ENCODE data around the gene FBXL19. TPM values are rescaled to one million over a fixed set of nuclear protein-coding genes. Genes with fewer than 3 reads are reported as not detected.

FBXL19 gene
- total and polyA plus RNA-seq, 2 of the 13 experiments (the other 11 are each of a cell fraction or from before 2014, with no cell fraction given), result 6.0 to 13.7 TPM

DNA sequence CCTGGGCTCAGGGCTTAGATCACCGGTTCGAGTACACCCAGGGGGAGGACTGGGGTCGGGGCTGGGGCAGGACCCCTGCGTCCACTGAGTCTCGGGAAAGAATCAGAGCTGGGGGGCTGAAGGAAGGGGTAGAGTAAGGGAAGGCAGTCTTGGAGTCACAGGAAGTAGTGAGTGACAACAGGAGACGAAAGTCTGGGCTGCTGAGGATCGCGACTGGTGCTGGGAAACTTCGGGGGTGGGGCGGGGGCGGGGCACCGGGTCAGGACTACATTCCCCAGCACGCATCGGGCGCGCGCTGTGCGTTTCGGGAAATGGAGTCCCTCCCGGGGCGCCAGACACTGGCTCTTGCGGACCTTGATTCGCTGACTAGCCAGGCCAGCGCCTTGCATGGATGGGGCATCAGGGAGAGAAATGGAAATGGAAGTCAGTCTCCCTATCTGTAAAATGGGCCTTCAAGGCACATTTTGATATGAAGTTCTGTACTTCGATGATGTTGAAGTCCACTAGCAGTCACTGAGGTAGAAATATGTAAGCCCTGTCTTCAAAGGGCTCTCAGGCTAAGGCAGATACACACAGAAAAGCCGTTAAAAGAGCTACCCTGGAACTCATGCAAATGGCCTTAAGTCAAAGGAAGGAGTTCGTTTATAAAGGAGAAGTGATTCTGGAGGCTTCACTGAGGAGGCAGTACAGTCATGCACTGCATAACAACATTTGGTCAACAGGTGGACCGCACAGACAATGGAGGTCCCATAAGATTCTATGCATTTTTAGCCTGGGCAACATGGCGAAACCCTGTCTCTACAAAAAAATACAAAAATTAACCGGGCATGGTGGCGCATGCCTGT, 26.3 kb upstream of the FBXL19 start (continued):
- TF ChIP-seq, protein P1, sequence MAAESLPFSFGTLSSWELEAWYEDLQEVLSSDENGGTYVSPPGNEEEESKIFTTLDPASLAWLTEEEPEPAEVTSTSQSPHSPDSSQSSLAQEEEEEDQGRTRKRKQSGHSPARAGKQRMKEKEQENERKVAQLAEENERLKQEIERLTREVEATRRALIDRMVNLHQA (CRISPR knock-in tag; IDR thresholded peaks at IDR 0.05), result no peak
- TF ChIP-seq FOXP1 (IDR thresholded peaks at IDR 0.05) (no peak), FOXP1 (CRISPR knock-in tag; IDR thresholded peaks at IDR 0.05) (no peak), ZBTB7B (CRISPR knock-in tag; IDR thresholded peaks at IDR 0.05) (no peak; the same call in 1 of the 2 replicates), ADNP (CRISPR knock-in tag; IDR thresholded peaks at IDR 0.05) (peak; percentile 92), FOSL1 (CRISPR knock-in tag; IDR thresholded peaks at IDR 0.05; ENCODE audit: borderline replicate concordance) (no peak), ZNF292 (CRISPR knock-in tag; IDR thresholded peaks at IDR 0.05; ENCODE audit: borderline replicate concordance, low read depth) (no peak), ZNF572 (CRISPR knock-in tag; IDR thresholded peaks at IDR 0.05) (no peak), ZNF569 (CRISPR knock-in tag; IDR thresholded peaks at IDR 0.05; ENCODE audit: borderline replicate concordance) (no peak), POLR2A (IDR thresholded peaks at IDR 0.05; ENCODE audit: insufficient read depth in 1 of 2, low read depth in 2 of 2, low read length in 2 of 2) (peak in 1 of 2 experiments; percentile 48; a peak in 1 of 4 replicates), HCFC1 (IDR thresholded peaks at IDR 0.05; ENCODE audit: low read depth, low read length) (peak; percentile 99), TOE1 (CRISPR knock-in tag; IDR thresholded peaks at IDR 0.05) (no peak)
- TF ChIP-seq, protein P2, sequence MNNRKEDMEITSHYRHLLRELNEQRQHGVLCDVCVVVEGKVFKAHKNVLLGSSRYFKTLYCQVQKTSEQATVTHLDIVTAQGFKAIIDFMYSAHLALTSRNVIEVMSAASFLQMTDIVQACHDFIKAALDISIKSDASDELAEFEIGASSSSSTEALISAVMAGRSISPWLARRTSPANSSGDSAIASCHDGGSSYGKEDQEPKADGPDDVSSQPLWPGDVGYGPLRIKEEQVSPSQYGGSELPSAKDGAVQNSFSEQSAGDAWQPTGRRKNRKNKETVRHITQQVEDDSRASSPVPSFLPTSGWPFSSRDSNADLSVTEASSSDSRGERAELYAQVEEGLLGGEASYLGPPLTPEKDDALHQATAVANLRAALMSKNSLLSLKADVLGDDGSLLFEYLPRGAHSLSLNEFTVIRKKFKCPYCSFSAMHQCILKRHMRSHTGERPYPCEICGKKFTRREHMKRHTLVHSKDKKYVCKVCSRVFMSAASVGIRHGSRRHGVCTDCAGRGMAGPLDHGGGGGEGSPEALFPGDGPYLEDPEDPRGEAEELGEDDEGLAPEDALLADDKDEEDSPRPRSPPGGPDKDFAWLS (CRISPR knock-in tag; IDR thresholded peaks at IDR 0.05; ENCODE audit: borderline replicate concordance), result no peak
- TF ChIP-seq, protein P3, sequence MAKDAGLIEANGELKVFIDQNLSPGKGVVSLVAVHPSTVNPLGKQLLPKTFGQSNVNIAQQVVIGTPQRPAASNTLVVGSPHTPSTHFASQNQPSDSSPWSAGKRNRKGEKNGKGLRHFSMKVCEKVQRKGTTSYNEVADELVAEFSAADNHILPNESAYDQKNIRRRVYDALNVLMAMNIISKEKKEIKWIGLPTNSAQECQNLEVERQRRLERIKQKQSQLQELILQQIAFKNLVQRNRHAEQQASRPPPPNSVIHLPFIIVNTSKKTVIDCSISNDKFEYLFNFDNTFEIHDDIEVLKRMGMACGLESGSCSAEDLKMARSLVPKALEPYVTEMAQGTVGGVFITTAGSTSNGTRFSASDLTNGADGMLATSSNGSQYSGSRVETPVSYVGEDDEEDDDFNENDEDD (CRISPR knock-in tag; IDR thresholded peaks at IDR 0.05; ENCODE audit: borderline replicate concordance), result no peak; the same call in 1 of the 2 replicates
- TF ChIP-seq, protein P4, sequence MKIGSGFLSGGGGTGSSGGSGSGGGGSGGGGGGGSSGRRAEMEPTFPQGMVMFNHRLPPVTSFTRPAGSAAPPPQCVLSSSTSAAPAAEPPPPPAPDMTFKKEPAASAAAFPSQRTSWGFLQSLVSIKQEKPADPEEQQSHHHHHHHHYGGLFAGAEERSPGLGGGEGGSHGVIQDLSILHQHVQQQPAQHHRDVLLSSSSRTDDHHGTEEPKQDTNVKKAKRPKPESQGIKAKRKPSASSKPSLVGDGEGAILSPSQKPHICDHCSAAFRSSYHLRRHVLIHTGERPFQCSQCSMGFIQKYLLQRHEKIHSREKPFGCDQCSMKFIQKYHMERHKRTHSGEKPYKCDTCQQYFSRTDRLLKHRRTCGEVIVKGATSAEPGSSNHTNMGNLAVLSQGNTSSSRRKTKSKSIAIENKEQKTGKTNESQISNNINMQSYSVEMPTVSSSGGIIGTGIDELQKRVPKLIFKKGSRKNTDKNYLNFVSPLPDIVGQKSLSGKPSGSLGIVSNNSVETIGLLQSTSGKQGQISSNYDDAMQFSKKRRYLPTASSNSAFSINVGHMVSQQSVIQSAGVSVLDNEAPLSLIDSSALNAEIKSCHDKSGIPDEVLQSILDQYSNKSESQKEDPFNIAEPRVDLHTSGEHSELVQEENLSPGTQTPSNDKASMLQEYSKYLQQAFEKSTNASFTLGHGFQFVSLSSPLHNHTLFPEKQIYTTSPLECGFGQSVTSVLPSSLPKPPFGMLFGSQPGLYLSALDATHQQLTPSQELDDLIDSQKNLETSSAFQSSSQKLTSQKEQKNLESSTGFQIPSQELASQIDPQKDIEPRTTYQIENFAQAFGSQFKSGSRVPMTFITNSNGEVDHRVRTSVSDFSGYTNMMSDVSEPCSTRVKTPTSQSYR (CRISPR knock-in tag; IDR thresholded peaks at IDR 0.05; ENCODE audit: borderline replicate concordance), result peak; percentile 24; the same call in 1 of the 2 replicates
- TF ChIP-seq, protein P5, sequence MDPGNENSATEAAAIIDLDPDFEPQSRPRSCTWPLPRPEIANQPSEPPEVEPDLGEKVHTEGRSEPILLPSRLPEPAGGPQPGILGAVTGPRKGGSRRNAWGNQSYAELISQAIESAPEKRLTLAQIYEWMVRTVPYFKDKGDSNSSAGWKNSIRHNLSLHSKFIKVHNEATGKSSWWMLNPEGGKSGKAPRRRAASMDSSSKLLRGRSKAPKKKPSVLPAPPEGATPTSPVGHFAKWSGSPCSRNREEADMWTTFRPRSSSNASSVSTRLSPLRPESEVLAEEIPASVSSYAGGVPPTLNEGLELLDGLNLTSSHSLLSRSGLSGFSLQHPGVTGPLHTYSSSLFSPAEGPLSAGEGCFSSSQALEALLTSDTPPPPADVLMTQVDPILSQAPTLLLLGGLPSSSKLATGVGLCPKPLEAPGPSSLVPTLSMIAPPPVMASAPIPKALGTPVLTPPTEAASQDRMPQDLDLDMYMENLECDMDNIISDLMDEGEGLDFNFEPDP (CRISPR knock-in tag; conservative IDR thresholded peaks at IDR 0.05), result no peak

Measured in HepG2 (cell line).